Inflammatory macrophage treated with lipopolysaccharide for 4 hours (primary cell): ENCODE data around the gene PLEKHA6.

Experiments
- DNase-seq: peaks from one replicate; pipeline ENCODE4 v3.0.0-alpha.2; 2020

Gene PLEKHA6

DNA sequence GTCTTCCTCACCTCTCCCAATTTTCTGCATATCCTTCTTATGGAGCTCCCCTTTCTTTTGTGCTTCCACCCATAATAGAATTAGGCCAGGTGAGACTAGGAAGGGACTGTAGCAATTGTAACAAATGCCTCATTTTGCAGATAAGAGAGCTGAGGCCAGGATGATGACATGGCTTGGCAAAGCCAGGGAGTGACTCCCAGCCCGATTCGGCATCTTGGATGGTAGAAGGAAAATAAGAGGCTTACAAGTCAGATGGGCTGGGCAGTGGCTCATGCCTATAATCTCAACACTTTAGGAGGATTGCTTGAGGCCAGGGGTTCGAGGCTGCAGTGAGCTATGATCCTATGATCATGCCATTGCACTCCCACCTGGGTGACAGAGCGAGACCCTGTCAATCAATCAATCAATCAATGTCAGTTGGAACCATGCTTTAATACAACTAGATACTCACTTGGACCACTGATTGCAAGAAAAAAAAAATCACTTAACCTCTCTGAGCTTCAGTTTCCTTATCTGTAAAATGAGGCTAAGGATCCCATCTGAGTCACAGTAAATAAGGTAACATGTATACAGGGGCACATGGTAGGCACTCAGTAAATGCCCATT, 51.6 kb downstream of the PLEKHA6 start:
- no peak for DNase-seq

GRCh38 chr1:204307334-204307883, 52.3 kb downstream of the PLEKHA6 start:
- DNase-seq = no peak

- DNase-seq = no peak
These were observed 53.7 kb downstream of the PLEKHA6 start for GRCh38 chr1:204306076-204306475.

DNA sequence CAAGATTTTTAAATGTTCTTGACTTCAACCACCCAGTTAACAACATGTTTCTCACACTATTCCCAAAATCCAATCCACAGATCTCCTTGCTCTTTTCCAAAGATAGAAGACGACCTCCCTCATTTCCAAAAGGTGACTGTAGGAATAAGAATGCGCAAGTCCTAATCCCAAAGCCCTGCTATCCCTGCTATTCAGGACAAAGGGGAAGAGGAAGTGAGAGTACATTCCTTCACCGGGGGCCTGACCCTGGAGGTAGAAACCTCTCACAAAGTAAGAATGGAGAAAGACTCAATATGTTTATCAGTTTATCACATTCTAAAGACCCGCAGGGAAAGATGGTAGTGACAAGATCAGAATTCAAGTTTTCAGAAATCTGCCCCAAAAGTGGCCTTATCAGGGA, 55.7 kb downstream of the PLEKHA6 start:
- no peak for DNase-seq

GRCh38 chr1:204302769-204303168, 57.0 kb downstream of the PLEKHA6 start:
- DNase-seq = no peak

DNA sequence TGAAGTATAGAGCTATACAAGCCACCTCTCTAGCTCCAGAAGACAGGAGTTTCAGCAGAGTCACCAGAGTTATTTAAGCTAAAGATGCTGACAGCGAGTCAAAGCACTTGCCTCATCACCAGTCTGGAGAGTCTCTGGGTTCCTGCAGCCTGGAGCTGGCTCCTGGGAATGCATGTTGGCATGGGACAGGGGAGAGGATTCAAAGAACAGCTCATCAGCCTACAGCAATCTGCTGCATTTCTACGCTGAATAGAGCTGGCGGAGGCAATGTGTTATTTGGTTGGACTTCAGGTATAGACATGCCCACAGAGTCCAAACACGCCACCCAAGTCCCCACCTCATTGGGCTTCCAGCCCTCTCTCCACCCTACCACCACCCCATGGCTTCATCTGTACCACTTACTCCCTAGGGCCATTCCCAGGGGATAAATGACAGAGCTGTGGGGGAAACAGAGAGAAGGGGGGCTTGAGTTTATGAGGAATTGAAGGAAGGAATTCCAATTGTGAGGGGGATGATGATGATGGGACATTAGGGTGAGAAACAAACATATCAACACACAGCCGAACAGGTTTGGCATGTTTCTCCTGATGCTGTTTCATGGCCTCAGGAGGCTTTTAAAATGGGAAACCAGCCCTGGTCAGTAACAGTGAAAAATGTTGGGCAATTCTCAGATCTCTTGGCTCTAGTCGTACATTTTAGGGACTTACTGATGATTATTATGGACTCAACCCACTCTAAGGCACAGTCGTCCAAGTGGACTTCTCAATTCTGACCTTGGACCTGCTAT, 58.4 kb downstream of the PLEKHA6 start:
- no peak for DNase-seq

- no peak for DNase-seq
These were observed 59.8 kb downstream of the PLEKHA6 start for GRCh38 chr1:204299814-204300365.

DNA sequence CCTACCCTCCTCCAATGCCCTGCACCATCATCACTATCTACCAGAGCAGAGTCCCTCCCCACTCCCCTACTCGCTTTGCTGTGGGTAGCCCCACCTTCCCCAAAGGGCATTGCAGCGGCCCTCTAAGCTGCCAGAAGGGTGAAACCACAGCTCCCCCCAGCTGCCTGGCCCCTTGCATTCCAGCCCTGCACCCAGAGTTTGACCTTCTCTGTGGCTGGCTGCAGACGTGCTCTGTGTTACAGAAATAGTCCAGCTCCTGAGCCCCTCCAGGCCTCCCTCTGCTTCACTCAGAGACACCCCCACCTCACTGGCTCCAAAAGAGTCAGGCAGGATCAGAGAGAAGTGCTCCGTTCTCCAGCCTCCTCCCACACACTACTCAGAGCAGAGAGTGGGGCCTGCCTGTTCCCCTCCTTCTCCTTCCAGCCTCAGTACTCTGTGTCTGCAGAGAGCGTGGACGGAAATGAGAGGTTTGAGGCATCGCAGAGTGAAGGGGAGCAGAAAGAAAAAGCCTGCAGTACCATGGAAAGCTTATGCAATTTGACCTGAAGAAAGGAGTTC, 63.2 kb downstream of the PLEKHA6 start:
- DNase-seq = peak; percentile 18

- DNase-seq = no peak
These were observed 64.1 kb downstream of the PLEKHA6 start for GRCh38 chr1:204295671-204296070.

DNA sequence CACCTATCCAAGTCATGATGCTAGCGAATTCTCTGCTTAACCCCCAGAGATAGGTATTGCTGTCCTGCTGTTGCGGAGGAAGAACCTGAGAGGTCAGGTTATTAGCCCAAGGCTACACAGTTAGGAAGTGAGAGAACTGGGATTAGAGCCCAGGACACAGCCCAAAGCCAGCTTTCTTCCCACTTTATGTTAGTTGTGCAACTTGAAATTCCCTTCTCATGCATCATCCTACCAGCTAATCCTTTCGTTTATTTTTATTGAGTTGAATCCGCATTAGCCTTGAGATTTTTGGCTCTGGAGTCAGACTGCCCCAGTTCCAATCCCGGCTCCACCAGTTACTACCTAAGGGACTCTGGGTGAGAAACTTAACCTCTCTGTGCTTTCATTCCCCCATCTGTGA, 65.4 kb downstream of the PLEKHA6 start:
- no peak for DNase-seq

GRCh38 chr1:204293605-204294337, 66.0 kb downstream of the PLEKHA6 start:
- no peak for DNase-seq

DNA sequence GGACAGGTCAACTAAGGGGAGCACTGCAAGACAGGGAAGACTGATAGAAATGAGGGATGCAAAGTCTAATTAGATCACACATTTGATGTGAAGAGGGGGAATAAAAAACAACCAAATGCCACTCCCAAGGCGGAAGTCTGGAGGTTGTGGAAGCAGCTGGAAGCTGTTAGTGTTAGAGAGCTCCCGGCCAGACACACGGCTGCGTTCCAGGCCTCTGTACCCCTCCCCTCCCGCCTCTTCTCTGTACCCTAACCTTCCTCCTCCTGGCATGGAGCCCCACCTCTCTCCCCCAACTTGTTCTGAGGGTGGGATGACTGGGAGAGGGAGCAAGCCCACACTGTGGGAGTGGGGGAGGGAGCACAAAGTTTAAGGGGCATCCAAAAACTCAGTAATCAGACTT, 67.0 kb downstream of the PLEKHA6 start:
- DNase-seq = no peak

DNA sequence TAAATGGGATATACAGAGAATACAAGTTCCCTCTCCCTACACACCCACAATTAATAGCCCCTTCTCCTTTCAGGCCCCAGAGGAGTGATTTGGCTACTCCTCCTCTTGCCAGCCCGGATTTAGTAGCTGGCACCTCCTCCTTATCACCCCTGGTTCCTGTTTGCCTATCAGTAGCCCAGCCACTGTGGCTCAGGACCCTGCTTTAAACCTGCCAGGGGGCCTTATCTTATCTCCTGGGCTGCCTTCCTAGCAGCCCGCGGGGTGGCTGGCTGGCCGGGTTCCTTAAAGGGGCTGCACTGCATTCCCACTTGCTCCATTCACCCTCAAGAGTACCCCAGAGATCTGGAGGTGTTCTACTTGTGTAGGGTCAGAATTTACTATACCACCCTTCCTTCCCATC, 70.4 kb downstream of the PLEKHA6 start:
- DNase-seq = no peak

- peak; percentile 51 for DNase-seq
These were observed 71.6 kb downstream of the PLEKHA6 start for GRCh38 chr1:204288021-204288588.

DNA sequence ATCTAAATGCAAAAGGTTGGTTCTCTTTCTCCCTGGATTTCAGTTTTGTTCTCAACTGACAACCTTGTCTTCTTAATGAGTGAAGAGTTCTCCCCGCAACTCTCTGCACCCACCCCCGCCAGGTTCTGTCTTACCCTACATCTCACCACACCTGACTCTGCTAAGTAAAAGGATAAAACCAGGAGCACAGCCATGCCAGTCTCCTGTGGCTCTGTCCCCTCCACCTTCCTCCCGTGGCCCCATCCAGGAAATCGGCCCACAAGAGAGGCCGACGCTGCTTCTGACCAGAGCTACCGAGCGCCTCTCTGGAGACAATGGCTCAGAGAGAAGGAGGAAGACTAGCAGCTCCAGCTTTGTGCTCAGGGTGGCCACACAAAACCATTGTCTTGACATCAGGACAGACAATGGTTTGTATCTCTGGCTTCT, 72.2 kb downstream of the PLEKHA6 start:
- no peak for DNase-seq

- peak; percentile 79 for DNase-seq
These were observed 72.8 kb downstream of the PLEKHA6 start for GRCh38 chr1:204286831-204287421.

DNA sequence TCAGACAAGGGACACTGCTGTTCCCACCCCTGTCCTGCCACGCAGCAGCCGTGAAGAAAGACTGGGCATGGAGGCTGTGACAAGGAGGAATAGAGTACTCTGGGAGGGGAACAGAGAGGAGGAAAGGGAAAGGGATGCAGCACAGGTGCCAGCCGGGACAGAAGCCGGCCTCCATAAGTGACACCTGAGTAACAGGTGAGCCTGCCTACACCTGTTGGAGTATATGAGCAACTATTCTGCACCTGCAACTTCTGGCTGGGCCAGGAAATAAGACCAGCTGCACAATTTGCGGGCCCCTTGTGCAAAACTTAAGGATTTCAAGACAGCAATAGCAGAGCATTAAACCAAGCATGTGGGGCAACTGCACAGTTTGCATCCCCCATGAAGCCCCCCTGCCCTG, 73.4 kb downstream of the PLEKHA6 start:
- no peak for DNase-seq

- no peak for DNase-seq
These were observed 74.1 kb downstream of the PLEKHA6 start for GRCh38 chr1:204285436-204286305.

DNA sequence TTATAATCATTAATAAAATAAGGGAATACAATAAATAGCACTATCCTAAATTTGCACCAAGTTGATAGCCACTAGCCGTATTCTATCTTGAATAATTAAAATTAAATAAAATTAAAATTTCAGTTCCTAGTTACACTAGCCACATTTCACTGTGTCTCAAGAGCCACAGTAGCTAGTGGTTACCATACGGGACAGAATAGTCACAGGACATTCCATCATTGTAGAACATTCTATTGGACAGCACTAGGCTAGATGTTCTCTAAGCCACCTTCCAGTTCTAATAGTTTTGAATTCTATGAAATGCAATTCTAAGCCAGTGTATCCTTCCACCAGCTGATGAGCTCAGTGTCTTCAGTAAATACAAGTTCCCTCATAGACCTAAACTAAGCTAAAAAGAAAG, 74.8 kb downstream of the PLEKHA6 start:
- no peak for DNase-seq

DNA sequence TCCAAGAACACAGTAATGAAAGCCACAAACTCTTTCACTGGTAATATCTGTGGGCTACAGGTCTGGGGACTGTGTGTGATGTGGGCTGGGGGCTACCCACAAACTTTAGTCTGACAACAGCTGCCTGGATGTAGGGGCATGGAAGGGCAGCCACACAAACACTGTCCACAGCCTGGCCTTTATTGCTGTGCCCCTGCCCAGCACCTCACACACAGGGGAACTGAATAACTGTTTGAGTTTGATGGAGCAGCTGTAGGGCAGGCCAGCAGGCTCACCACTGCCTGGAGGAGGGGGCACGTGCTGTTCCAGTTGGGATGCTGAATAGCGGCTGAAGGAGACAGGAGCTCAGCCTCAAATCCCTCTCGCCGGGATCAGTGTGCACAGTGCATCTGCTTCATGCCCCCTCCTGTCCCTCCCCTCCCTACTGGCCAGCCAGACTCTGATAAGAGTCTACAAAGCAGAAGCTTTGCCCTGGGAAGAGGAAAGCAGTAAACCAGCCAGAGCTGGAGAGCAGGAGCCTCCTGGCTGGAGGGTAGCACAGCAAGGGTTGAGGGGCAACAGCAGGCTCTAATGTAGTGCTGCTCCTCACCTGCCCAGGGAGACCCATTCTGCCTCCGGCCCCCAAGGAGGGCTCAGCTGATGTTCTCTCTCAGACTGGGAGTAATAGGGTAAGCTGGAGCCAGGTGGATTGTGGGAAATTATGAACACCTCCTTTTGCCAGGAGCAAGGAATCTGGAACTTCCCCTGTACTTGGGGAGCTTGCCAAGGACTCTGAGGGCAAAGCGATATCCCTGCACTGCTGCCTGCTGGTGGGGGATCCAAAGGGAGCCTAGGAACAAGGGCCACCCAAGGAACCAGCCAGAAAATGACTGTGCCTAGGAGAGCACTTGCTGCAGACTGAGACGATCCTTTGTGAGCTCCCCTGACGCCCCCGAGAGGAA, 75.7 kb downstream of the PLEKHA6 start:
- no peak for DNase-seq
